ENCODE results near the gene MAPRE3. TPM values are rescaled to one million over a fixed set of nuclear protein-coding genes. Genes with fewer than 3 reads are reported as not detected.

MAPRE3 gene
- total RNA-seq, 2 experiments from 2014 or later, result 3.4 to 4.5 TPM

DNA sequence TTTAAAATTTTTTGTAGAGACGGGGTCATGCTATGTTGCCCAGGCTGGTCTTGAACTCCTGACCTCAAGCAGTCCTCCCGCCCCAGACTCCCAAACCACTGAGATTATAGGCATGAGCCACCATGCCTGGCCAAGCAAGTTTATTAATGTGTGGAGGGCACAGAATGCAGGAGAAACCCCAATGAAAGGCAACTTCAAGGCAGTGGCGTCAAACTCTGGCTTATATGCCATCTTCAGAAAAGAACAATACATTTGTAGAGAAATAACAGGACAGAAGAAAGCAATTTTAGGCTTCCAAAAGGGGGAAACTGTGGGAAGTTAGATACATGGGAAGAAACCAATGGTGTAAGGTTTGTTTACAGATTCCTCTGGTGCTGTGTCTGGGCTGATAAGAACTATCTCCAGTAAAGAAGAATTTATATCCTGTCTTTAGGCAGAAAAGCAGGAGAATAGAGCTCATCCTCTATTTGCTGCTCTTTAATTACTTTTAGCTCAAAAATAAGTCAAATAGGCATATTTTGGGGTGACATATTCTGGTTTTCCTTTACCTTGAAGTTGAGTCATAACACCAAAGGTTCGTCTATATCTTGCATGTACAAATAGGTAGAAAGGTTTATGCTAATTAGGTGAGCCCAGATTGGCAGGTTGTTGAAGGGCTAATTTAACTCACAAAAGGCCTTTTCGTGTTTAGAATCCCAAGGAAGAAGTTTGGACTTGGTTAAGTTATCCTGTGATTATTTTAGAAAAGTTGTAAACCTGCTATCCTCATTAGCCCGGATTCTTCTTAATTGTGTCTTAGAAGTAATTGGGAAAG, 36.4 kb downstream of the MAPRE3 start:
- no peaks in the 10 kb centered on the region for H3K4me1 ChIP-seq (ENCODE audit: insufficient read depth, low read length)

DNA sequence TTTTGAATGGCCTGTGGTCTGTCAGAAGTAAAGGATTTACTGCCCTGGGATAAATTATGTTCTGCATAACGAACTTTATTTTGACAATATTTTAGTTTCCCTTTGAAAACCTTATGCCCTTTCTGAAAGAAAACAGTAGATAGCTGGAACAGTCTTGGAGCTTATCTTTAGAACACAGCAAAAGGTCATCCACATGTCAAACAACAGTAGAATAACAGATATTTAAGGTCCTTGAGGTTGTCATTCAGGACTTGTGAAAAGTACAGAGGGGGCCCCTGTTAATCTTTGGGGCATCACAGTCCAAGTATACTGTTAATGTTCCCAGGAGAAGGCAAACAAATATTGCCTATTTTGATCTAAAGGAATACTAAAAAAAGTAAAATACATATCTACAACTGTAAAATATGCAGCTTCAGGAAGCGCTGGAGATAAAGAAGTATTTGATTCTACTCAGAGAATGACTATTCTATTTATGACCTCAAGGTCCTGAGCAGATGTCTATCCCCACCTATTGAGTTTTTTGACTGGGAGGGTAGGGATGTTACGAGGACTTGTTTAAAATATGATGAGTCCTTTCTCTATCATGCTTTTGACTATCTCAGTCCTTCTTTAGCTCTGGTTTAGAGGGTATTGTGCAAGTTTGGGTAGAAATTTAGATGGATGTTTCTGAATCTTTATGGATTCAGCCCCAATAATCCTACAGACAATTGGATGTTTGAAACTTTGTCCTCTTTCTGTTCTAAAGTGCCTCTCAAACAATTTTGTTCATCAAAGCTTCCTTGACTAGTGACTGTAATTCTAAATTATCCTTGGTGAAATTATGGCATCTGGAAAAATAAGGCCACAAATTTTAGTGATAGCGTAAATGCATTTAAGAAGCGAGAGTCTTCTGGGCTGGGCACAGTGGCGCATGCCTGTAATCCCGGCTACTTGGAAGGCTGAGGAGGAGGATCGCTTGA, 37.3 kb downstream of the MAPRE3 start:
- H3K4me1 ChIP-seq (ENCODE audit: insufficient read depth, low read length), result no peaks in the 10 kb centered on the region
- no peak for ATAC-seq (ENCODE audit: poor library complexity)
- POLR2A ChIA-PET, result no interaction called here
- Mint-ChIP-seq H3K9me3 (no peaks in the 10 kb centered on the region), H3K4me1 (ENCODE audit: low read depth) (peaks cover 8% of the 10 kb centered on the region), H3K4me3 (no peak overlapping the region), H3K27ac (no peak overlapping the region), H3K36me3 (ENCODE audit: low read depth) (no peaks in the 10 kb centered on the region), H3K27me3 (peaks cover 4% of the 10 kb centered on the region)
- H3K9me3 ChIP-seq (ENCODE audit: control insufficient read depth in 1 of 2, insufficient read depth in 1 of 2, low read length in 2 of 2), result no peaks in the 10 kb centered on the region
- no peak overlapping the region for H3K4me3 ChIP-seq (ENCODE audit: low read length)
- no peaks in the 10 kb centered on the region for H3K36me3 ChIP-seq (ENCODE audit: insufficient read depth, low read length)
- DNase-seq, result no peak
- TF ChIP-seq, protein P1, sequence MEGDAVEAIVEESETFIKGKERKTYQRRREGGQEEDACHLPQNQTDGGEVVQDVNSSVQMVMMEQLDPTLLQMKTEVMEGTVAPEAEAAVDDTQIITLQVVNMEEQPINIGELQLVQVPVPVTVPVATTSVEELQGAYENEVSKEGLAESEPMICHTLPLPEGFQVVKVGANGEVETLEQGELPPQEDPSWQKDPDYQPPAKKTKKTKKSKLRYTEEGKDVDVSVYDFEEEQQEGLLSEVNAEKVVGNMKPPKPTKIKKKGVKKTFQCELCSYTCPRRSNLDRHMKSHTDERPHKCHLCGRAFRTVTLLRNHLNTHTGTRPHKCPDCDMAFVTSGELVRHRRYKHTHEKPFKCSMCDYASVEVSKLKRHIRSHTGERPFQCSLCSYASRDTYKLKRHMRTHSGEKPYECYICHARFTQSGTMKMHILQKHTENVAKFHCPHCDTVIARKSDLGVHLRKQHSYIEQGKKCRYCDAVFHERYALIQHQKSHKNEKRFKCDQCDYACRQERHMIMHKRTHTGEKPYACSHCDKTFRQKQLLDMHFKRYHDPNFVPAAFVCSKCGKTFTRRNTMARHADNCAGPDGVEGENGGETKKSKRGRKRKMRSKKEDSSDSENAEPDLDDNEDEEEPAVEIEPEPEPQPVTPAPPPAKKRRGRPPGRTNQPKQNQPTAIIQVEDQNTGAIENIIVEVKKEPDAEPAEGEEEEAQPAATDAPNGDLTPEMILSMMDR (IDR thresholded peaks at IDR 0.05), result no peak
- H3K27me3 ChIP-seq (ENCODE audit: control insufficient read depth in 1 of 2, insufficient read depth in 2 of 2, low read length in 2 of 2), result no peaks in the 10 kb centered on the region
- no peak overlapping the region for H3K27ac ChIP-seq (ENCODE audit: low read depth in 1 of 2, low read length in 2 of 2)
- CTCF ChIA-PET, result interaction anchor here (1.1 kb wide), 1 partner anchor 46 kb away, joined by 3 read pairs; no protein-coding TSS in a partner anchor
- intact Hi-C loops (cut with DNase I, micrococcal nuclease), result no loop called here

More for the DNA sequence above, 36.4 kb downstream of the MAPRE3 start:
- peaks cover 4% of the 10 kb centered on the region for H3K27me3 Mint-ChIP-seq
- H3K4me3 ChIP-seq (ENCODE audit: low read length), result no peak overlapping the region
- no peak for DNase-seq
- no peak overlapping the region for H3K27ac Mint-ChIP-seq
- no peaks in the 10 kb centered on the region for H3K9me3 ChIP-seq (ENCODE audit: control insufficient read depth in 1 of 2, insufficient read depth in 1 of 2, low read length in 2 of 2)
- ATAC-seq (ENCODE audit: poor library complexity), result no peak
- POLR2A ChIA-PET, result no interaction called here
- H3K9me3 Mint-ChIP-seq, result no peaks in the 10 kb centered on the region
- intact Hi-C loops (cut with DNase I, micrococcal nuclease), result no loop called here
- TF ChIP-seq, protein P1 (IDR thresholded peaks at IDR 0.05), result no peak
- H3K4me3 Mint-ChIP-seq, result no peak overlapping the region
- CTCF ChIA-PET, result interaction anchor here (1.1 kb wide), 1 partner anchor 45 kb away, joined by 3 read pairs; no protein-coding TSS in a partner anchor
- no peaks in the 10 kb centered on the region for H3K27me3 ChIP-seq (ENCODE audit: control insufficient read depth in 1 of 2, insufficient read depth in 2 of 2, low read length in 2 of 2)
- H3K36me3 ChIP-seq (ENCODE audit: insufficient read depth, low read length), result no peaks in the 10 kb centered on the region
- no peak overlapping the region for H3K27ac ChIP-seq (ENCODE audit: low read depth in 1 of 2, low read length in 2 of 2)
- no peaks in the 10 kb centered on the region for H3K36me3 Mint-ChIP-seq (ENCODE audit: low read depth)
- H3K4me1 Mint-ChIP-seq (ENCODE audit: low read depth), result peaks cover 8% of the 10 kb centered on the region

DNA sequence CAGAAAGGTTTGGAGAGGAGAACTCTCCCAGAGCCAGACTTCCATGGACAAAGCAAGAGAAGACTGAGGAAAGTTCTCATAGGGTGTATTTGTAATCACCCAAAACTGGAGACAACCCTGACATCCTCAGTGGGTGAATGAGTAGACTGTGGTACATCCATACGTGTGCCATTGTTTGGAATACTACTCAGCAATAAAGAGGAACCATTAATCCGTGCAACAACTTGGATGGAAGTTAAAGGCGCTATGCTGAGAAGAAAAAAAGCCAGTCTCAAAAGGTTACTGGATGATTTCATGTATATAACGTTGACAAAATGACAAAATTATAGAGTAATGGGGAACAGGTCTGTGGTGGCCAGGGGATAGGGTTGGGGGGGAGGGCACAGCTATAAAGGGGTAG, 38.2 kb downstream of the MAPRE3 start:
- H3K9me3 Mint-ChIP-seq, result no peaks in the 10 kb centered on the region
- no peak overlapping the region for H3K4me3 Mint-ChIP-seq
- H3K36me3 Mint-ChIP-seq (ENCODE audit: low read depth), result no peaks in the 10 kb centered on the region
- ATAC-seq (ENCODE audit: poor library complexity), result no peak
- H3K27me3 Mint-ChIP-seq, result peaks cover 4% of the 10 kb centered on the region
- DNase-seq, result no peak
- H3K27ac Mint-ChIP-seq, result no peak overlapping the region
- H3K4me1 Mint-ChIP-seq (ENCODE audit: low read depth), result peaks cover 8% of the 10 kb centered on the region
- CTCF ChIA-PET, result no interaction called here
- intact Hi-C loops (cut with DNase I, micrococcal nuclease), result no loop called here
- Histone ChIP-seq H3K27ac (ENCODE audit: low read depth in 1 of 2, low read length in 2 of 2) (no peak overlapping the region), H3K27me3 (ENCODE audit: control insufficient read depth in 1 of 2, insufficient read depth in 2 of 2, low read length in 2 of 2) (no peaks in the 10 kb centered on the region), H3K36me3 (ENCODE audit: insufficient read depth, low read length) (no peaks in the 10 kb centered on the region), H3K9me3 (ENCODE audit: control insufficient read depth in 1 of 2, insufficient read depth in 1 of 2, low read length in 2 of 2) (no peaks in the 10 kb centered on the region), H3K4me3 (ENCODE audit: low read length) (no peak overlapping the region), H3K4me1 (ENCODE audit: insufficient read depth, low read length) (no peaks in the 10 kb centered on the region)
- POLR2A ChIA-PET, result no interaction called here
- TF ChIP-seq, protein P1 (IDR thresholded peaks at IDR 0.05), result no peak
